Measurements from ENCODE around the gene MEGF6. TPM values are rescaled to one million over a fixed set of nuclear protein-coding genes. Genes with fewer than 3 reads are reported as not detected.

The MEGF6 gene
- total RNA-seq, 1 donor from 2014 or later = 64.7 TPM

- H3K4me3 Mint-ChIP-seq (ENCODE audit: unreplicated experiment) = peak overlapping the region; percentile 87
- peaks cover 5% of the 10 kb centered on the region for H3K9me3 Mint-ChIP-seq (ENCODE audit: unreplicated experiment)
- peak; percentile 60 for DNase-seq
- peaks cover 14% of the 10 kb centered on the region for H3K27me3 Mint-ChIP-seq (ENCODE audit: unreplicated experiment)
- H3K36me3 Mint-ChIP-seq (ENCODE audit: unreplicated experiment) = no peaks in the 10 kb centered on the region
- TF ChIP-seq, protein P1, sequence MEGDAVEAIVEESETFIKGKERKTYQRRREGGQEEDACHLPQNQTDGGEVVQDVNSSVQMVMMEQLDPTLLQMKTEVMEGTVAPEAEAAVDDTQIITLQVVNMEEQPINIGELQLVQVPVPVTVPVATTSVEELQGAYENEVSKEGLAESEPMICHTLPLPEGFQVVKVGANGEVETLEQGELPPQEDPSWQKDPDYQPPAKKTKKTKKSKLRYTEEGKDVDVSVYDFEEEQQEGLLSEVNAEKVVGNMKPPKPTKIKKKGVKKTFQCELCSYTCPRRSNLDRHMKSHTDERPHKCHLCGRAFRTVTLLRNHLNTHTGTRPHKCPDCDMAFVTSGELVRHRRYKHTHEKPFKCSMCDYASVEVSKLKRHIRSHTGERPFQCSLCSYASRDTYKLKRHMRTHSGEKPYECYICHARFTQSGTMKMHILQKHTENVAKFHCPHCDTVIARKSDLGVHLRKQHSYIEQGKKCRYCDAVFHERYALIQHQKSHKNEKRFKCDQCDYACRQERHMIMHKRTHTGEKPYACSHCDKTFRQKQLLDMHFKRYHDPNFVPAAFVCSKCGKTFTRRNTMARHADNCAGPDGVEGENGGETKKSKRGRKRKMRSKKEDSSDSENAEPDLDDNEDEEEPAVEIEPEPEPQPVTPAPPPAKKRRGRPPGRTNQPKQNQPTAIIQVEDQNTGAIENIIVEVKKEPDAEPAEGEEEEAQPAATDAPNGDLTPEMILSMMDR (IDR thresholded peaks at IDR 0.05; ENCODE audit: partially characterized antibody, unreplicated experiment) = no peak
- no peak overlapping the region for H3K27ac Mint-ChIP-seq (ENCODE audit: unreplicated experiment)
- H3K4me1 Mint-ChIP-seq (ENCODE audit: low read depth, unreplicated experiment) = peaks cover 20% of the 10 kb centered on the region
These were observed 41.4 kb upstream of the MEGF6 start for GRCh38 chr1:3652548-3653285.

GRCh38 chr1:3651930-3652547, 40.7 kb upstream of the MEGF6 start, which contains the start of gene TP73:
Gene TP73 (plus strand): TSS chr1:3652516. CDS start chr1:3682366, 29,850 bp downstream.
- peaks cover 12% of the 10 kb centered on the region for H3K27me3 Mint-ChIP-seq (ENCODE audit: unreplicated experiment)
- TF ChIP-seq, protein P1 (IDR thresholded peaks at IDR 0.05; ENCODE audit: partially characterized antibody, unreplicated experiment) = no peak
- peak within 1 kb of the TSS; percentile 87 for H3K4me3 Mint-ChIP-seq (ENCODE audit: unreplicated experiment)
- H3K27ac Mint-ChIP-seq (ENCODE audit: unreplicated experiment) = peak within 1 kb of the TSS; percentile 68
- peaks cover 5% of the 10 kb centered on the region for H3K9me3 Mint-ChIP-seq (ENCODE audit: unreplicated experiment)
- peak; percentile 58 for DNase-seq
- H3K4me1 Mint-ChIP-seq (ENCODE audit: low read depth, unreplicated experiment) = peaks cover 15% of the 10 kb centered on the region
- no peaks in the 10 kb centered on the region for H3K36me3 Mint-ChIP-seq (ENCODE audit: unreplicated experiment)

DNA sequence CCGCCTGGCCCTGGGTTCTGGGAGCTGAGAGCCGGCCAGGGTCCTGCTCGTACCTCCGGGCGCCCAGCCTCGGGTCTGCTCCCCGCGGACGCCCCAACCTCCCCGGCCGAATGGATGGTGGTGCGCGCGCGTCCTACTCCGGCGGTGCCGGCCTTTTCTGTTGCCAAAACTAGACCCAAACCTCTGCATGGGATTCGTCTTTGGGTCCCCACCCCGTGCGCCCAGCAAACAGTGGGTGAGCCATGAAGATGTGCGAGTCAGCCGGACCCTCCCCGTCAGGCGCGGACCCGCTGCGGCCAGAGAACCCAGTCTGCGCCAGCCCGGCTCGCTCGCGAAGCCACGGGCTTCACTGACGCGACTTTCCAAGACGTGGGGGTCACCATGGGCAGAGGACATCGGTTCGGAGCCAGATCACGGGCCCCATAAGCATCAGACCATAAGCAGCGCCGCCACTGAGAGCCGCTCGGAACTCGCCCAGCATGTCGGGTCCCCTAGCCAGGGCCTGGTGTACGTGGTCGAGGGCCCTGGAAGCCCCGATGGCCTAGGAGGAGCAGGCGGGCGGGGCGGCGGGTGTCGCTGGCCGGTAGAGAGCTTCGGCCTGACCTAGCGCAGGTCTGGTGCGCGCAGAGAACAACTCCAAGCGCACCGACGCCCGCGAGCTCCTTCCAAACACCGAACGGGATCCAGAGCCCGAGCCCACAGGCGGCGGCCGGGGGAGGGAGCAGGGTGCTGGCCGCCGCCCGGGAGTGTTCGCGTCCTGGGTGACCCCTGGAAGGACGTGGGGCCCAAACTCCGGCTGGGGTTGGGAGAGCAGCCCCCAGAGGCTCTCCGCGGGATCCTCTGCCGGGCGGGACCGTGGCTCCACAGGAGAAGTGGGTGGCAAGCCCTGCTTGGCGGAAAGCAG, 40.0 kb upstream of the MEGF6 start:
- H3K36me3 Mint-ChIP-seq (ENCODE audit: unreplicated experiment) = no peaks in the 10 kb centered on the region
- H3K4me1 Mint-ChIP-seq (ENCODE audit: low read depth, unreplicated experiment) = peaks cover 13% of the 10 kb centered on the region
- no peak overlapping the region for H3K27ac Mint-ChIP-seq (ENCODE audit: unreplicated experiment)
- H3K4me3 Mint-ChIP-seq (ENCODE audit: unreplicated experiment) = peak overlapping the region; percentile 77
- TF ChIP-seq, protein P1 (IDR thresholded peaks at IDR 0.05; ENCODE audit: partially characterized antibody, unreplicated experiment) = no peak
- peaks cover 5% of the 10 kb centered on the region for H3K9me3 Mint-ChIP-seq (ENCODE audit: unreplicated experiment)
- H3K27me3 Mint-ChIP-seq (ENCODE audit: unreplicated experiment) = peaks cover 12% of the 10 kb centered on the region
- peak; percentile 52 for DNase-seq

- DNase-seq = peak; percentile 15
- H3K9me3 Mint-ChIP-seq (ENCODE audit: unreplicated experiment) = peaks cover 4% of the 10 kb centered on the region
- H3K4me1 Mint-ChIP-seq (ENCODE audit: low read depth, unreplicated experiment) = peaks cover 11% of the 10 kb centered on the region
- peaks cover 9% of the 10 kb centered on the region for H3K27me3 Mint-ChIP-seq (ENCODE audit: unreplicated experiment)
- TF ChIP-seq, protein P1 (IDR thresholded peaks at IDR 0.05; ENCODE audit: partially characterized antibody, unreplicated experiment) = no peak
- peak overlapping the region; percentile 69 for H3K27ac Mint-ChIP-seq (ENCODE audit: unreplicated experiment)
- H3K36me3 Mint-ChIP-seq (ENCODE audit: unreplicated experiment) = no peaks in the 10 kb centered on the region
- peak overlapping the region; percentile 76 for H3K4me3 Mint-ChIP-seq (ENCODE audit: unreplicated experiment)
These were observed 39.1 kb upstream of the MEGF6 start for GRCh38 chr1:3650248-3651025.
